ENCODE measurements around the gene ACKR1.

DNA sequence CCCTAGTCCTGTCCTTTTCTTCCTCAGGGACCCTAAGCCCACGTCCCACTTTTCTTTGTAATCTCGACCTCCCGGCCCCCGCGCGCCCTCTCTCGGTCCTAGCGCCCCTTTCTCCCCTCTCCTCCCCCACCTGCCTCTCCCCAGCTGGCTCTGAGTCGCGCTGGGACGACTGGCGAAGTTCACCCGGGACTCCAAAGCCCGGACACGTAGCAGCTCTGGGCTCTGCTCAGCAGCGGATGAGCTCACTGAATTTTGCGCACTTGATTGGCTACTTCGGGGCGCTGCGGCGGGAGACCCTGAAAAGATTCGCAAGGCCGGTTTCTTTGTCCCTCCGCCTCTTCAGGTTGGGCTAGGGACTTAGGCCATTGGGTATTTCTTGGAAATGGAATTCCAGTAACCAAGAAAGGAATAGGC, 16.3 kb upstream of the ACKR1 start:
- TF ChIP-seq ZNF496 (CRISPR knock-in tag; IDR thresholded peaks at IDR 0.05; ENCODE audit: insufficient replicate concordance) (no peak), ZNF337 (CRISPR knock-in tag; IDR thresholded peaks at IDR 0.05; ENCODE audit: borderline replicate concordance, low read depth) (no peak), CTCF (CRISPR knock-in tag; IDR thresholded peaks at IDR 0.05) (no peak), NFRKB (IDR thresholded peaks at IDR 0.05) (no peak), KDM5A (IDR thresholded peaks at IDR 0.05; ENCODE audit: borderline replicate concordance, low read length) (no peak)

All from HepG2 (cell line).